Lower lobe of right lung (tissue), 2 donors: ENCODE measurements around the gene RFTN2. TPM values are rescaled to one million over a fixed set of nuclear protein-coding genes. Genes with fewer than 3 reads are reported as not detected.
"Not testable (repeated sequence)": the region's sequence is repeated elsewhere in the genome, so short reads cannot be mapped to it uniquely, and the experiment has no call there.

Experiments
- ATAC-seq, 2 donors: fragments of 200-7000 bp; cut with Tn5 transposase; one replicate each; pipeline ENCODE4 v1.9.1; 2020 to 2022; ENCODE audit warnings: mild to moderate bottlenecking in 2 of 2, moderate library complexity in 2 of 2
- DNase-seq: peaks from one replicate; pipeline ENCODE4 v3.0.0-alpha.2; 2020
- H3K27ac ChIP-seq: fragments of 200-600 bp; one replicate; pipeline ENCODE4 v1.8.0; 2022
- H3K27me3 ChIP-seq: fragments of 200-600 bp; one replicate; pipeline ENCODE4 v1.8.0; 2022; ENCODE audit warnings: low read depth
- H3K36me3 ChIP-seq: fragments of 200-600 bp; one replicate; pipeline ENCODE4 v1.8.0; 2022; ENCODE audit warnings: mild to moderate bottlenecking
- H3K4me1 ChIP-seq: fragments of 200-600 bp; one replicate; pipeline ENCODE4 v1.8.0; 2022
- H3K4me3 ChIP-seq: fragments of 200-600 bp; one replicate; pipeline ENCODE4 v1.8.0; 2022; ENCODE audit warnings: mild to moderate bottlenecking
- H3K9me3 ChIP-seq: fragments of 200-600 bp; one replicate; pipeline ENCODE4 v1.8.0; 2022
- intact Hi-C: fragments of 100-400 bp; cut with DNase I; formaldehyde crosslinking; loops from one replicate; pipeline ENCODE4 v1.11.0; 2022
- total RNA-seq: library from RNA; stranded (reverse); fragmentation: NEBNext Ultra II Directional; extraction: Animal tissue kit (Norgen Biotek cat#: 25700); gene quantifications from one replicate; pipeline ENCODE4 v1.2.1, GENCODE V29; 2021
- TF ChIP-seq, protein P1 (sequence below): fragments of 200-600 bp; IDR thresholded peaks from one replicate; pipeline ENCODE4 v1.8.0; 2022; ENCODE audit warnings: antibody characterized with exemption, mild to moderate bottlenecking
- donor health status: DM: no; HTN: yes; CAD: no; lungs with severe emphysema.

RFTN2 gene
- total RNA-seq, 1 donor from 2014 or later: 4.3 TPM

DNA sequence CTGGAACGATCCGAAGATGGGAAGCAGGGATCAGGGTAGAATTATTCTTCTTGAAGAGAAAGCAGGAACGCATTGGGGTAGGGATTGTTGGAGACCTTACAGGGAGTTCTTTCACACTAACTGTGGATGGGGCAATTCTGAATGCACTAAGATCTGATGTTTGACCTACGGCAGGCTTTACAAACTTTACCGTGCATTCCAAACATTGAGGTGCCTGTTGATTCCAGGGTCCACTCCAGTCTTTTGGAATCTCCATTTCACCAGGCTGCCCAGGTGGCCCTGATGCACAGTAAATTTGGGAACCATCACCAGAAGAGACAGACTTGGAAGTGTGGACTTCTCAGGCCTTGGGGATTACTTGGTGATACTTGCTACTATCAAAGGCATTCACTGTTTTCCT is 76.9 kb downstream of the RFTN2 start:
- no peak for DNase-seq
- Histone ChIP-seq H3K4me3 (no peak overlapping the region), H3K27me3 (no peaks in the 10 kb centered on the region), H3K9me3 (no peaks in the 10 kb centered on the region), H3K27ac (no peak overlapping the region), H3K36me3 (no peaks in the 10 kb centered on the region), H3K4me1 (peaks cover 5% of the 10 kb centered on the region)
- intact Hi-C loops: no loop called here
- no peak for ATAC-seq
- TF ChIP-seq, protein P1, sequence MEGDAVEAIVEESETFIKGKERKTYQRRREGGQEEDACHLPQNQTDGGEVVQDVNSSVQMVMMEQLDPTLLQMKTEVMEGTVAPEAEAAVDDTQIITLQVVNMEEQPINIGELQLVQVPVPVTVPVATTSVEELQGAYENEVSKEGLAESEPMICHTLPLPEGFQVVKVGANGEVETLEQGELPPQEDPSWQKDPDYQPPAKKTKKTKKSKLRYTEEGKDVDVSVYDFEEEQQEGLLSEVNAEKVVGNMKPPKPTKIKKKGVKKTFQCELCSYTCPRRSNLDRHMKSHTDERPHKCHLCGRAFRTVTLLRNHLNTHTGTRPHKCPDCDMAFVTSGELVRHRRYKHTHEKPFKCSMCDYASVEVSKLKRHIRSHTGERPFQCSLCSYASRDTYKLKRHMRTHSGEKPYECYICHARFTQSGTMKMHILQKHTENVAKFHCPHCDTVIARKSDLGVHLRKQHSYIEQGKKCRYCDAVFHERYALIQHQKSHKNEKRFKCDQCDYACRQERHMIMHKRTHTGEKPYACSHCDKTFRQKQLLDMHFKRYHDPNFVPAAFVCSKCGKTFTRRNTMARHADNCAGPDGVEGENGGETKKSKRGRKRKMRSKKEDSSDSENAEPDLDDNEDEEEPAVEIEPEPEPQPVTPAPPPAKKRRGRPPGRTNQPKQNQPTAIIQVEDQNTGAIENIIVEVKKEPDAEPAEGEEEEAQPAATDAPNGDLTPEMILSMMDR: no peak

DNA sequence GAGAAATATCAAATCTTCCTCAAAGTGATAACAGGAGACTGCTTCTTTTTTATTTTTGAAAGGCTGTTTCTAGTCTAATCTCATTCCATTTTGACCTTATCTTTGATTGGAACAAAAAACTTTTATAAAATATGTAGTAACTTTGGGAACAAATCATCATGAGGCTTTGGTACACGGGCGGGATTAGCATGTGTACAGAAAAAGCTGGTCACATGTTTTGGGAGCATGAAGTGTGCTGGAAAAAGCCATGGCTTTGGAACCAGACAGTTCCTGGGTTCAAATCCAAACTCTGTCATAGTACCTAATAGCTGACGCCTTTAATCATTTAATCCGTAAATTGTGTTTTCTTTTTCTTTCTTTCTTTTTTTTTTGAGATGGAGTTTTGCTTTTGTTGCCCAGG is 78.2 kb downstream of the RFTN2 start:
- Histone ChIP-seq H3K4me1 (peaks cover 5% of the 10 kb centered on the region), H3K4me3 (no peak overlapping the region), H3K27ac (no peak overlapping the region), H3K27me3 (no peaks in the 10 kb centered on the region), H3K9me3 (no peaks in the 10 kb centered on the region), H3K36me3 (no peaks in the 10 kb centered on the region)
- intact Hi-C loops: no loop called here
- TF ChIP-seq, protein P1: no peak
- no peak for DNase-seq
- no peak for ATAC-seq

DNA sequence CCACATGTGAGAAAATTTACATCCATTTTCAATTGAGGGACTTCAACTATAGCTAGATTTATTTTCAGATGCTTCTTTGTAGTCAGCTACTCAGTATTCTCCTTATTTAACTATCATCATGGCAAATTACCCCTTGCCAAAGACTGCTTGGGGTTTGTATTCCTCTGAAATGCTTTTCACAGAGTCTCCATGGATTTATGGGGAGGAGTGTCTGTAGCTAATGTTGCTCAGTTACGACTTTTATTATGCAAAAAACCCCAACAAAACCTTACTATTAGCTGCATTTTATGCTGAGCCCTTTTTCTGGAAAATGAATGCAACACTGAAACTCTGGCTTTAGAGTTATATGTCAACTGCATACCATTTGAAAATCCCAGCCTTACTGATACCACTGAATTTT is 78.6 kb downstream of the RFTN2 start:
- H3K27me3 ChIP-seq: no peaks in the 10 kb centered on the region
- DNase-seq (no peak), ATAC-seq (no peak)
- TF ChIP-seq, protein P1: no peak
- no peak overlapping the region for H3K4me3 ChIP-seq
- no peaks in the 10 kb centered on the region for H3K36me3 ChIP-seq
- intact Hi-C loops: no loop called here
- H3K27ac ChIP-seq: no peak overlapping the region
- H3K4me1 ChIP-seq: peaks cover 5% of the 10 kb centered on the region
- H3K9me3 ChIP-seq: no peaks in the 10 kb centered on the region

DNA sequence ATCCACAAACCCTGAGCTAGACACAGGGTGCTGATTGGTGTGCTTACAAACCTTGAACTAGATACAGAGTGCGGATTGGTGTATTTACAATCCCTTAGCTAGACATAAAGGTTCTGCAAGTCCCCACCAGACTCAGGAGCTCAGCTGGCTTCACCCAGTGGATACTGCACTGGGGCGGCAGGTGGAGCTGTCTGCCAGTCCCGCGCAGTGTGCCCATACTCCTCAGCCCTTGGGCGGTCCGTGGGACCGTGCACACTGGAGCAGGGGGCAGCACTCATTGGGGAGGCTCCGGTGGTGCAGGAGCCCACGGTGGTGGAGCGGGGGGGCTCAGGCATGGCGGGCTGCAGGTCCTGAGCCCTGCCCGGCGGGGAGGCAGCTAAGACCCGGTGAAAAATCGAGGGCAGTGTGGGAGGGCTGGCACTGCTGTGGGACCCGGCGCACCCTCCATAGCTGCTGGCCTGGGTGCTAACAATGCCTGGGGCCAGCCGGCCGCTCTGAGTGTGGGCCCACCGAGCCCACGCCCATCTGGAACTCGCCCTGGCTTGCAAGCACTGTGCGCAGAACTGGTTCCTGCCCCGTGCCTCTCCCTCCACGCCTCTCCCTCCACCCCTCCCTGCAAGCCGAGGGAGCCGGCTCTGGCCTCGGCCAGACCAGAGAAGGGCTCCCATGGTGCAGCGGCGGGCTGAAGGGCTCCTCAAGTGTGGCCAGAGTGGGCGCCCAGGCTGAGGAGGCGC is 83.9 kb downstream of the RFTN2 start:
- H3K27ac ChIP-seq: no peak overlapping the region
- intact Hi-C loops: no loop called here
- ATAC-seq (peak in 1 of 2 donors; percentile 17), DNase-seq (no peak)
- H3K36me3 ChIP-seq: no peaks in the 10 kb centered on the region
- no peak overlapping the region for H3K4me3 ChIP-seq
- TF ChIP-seq, protein P1: no peak
- H3K9me3 ChIP-seq: no peaks in the 10 kb centered on the region
- H3K27me3 ChIP-seq: no peaks in the 10 kb centered on the region
- H3K4me1 ChIP-seq: no peaks in the 10 kb centered on the region

DNA sequence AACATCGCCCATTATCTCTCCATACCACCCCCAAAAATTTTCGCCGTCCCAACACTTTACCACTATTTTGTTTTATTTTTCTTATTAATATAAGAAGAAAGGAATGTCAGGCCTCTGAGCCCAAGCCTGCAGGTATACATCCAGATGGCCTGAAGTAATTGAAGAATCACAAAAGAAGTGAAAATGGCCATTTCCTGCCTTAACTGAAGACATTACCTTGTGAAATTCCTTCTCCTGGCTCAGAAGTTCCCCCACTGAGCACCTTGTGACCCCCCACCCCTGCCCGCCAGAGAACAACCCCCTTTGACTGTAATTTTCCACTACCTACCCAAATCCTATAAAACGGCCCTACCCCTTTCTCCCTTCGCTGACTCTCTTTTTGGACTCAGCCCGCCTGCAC is 88.1 kb downstream of the RFTN2 start:
- H3K27ac ChIP-seq, intact Hi-C loops, ATAC-seq: not testable (repeated sequence)

DNA sequence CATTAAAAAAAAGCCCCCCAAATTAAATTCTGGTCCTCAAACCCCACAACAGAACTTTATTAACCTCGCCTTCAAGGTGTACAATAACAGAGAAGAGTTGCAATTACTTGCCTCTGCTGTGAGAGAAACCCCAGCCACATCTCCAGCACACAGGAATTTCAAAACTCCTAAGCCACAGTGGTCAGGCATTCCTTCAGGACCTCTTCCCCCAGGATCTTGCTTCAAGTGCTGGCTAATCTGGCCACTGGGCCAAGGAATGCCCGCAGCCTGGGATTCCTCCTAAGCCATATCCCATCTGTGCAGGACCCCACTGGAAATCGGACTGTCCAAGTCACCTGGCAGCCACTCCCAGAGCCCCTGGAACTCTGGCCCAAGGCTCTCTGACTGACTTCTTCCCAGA is 95.2 kb downstream of the RFTN2 start:
- H3K4me1 ChIP-seq, H3K9me3 ChIP-seq, H3K27me3 ChIP-seq, H3K4me3 ChIP-seq, H3K36me3 ChIP-seq, DNase-seq, H3K27ac ChIP-seq, intact Hi-C loops, ATAC-seq: not testable (repeated sequence)

More for the DNA sequence above, 88.1 kb downstream of the RFTN2 start:
- H3K9me3 ChIP-seq, H3K36me3 ChIP-seq, DNase-seq, H3K4me1 ChIP-seq, H3K27me3 ChIP-seq, H3K4me3 ChIP-seq: not testable (repeated sequence)

DNA sequence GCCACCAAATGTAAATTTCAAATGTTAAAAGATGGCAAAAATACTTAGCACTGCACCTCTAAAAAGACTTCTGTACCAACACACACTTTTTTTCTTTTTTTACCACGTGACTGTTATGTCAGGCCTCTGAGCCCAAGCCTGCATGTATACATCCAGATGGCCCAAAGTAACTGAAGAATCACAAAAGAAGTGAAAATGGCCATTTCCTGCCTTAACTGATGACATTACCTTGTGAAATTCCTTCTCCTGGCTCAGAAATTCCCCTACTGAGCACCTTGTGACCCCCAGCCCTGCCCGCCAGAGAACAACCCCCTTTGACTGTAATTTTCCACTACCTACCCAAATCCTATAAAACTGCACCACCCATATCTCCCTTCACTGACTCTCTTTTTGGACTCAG is 97.1 kb downstream of the RFTN2 start:
- H3K27ac ChIP-seq, DNase-seq, ATAC-seq, H3K9me3 ChIP-seq, H3K4me3 ChIP-seq, H3K4me1 ChIP-seq, intact Hi-C loops, H3K36me3 ChIP-seq, H3K27me3 ChIP-seq: not testable (repeated sequence)
